ENCODE data around the gene MSRB1. TPM values are rescaled to one million over a fixed set of nuclear protein-coding genes. Genes with fewer than 3 reads are reported as not detected.

Gene MSRB1
- total and polyA plus RNA-seq, 2 of the 8 experiments (the other 6 are each of a cell fraction or from before 2014, with no cell fraction given), result 28.2 to 51.4 TPM

DNA sequence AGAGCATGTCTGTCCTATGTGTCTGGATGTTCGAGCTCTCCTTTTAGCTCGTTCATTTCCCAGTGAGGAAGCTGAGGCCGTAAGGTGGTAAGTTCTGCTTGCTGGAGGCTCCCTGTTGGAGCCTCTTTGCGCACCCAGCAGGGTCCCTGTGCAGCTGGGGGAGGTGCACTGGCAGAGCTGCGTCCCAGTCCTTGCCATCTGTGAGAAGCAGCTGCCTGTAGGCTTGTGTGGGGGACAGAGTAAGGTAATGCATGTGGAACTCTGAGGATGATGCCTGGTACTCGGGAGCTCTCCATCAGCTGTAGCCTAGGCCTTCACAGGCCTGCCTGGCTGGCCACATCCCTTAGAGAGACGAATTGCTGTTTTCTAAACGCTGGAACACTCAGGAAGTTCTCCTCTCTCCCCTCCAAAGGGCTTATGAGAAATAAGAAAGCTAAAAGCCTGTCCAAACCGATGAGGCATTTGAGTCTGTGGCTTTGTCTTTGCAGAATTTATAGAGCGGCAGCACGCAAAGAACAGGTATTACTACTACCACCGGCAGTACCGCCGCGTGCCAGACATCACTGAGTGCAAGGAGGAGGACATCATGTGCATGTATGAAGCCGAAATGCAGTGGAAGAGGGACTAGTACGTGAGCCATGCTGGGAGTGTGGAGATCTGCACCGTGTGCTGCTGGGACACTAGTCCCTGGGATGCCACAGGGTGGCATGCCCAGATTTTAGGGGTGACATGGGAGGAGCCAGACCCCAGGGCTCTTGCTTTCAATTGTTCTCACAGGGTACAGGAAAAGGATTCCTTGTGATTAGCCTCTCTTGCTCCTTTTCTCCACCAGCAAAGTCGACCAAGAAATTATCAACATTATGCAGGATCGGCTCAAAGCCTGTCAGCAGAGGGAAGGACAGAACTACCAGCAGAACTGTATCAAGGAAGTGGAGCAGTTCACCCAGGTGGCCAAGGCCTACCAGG is 17.9 kb upstream of the MSRB1 start:
- Histone ChIP-seq H3K79me2 (ENCODE audit: control insufficient read depth in 1 of 2, insufficient read depth in 2 of 2, low read length in 2 of 2) (peaks cover 10 to 37% of the 10 kb centered on the region in 2 experiments), H3K27me3 (replicated peaks in 1 of 4; ENCODE audit: control insufficient read depth in 3 of 4, extremely low read depth in 1 of 4, insufficient read depth in 3 of 4, low read length in 3 of 4) (peaks cover 0 to 2% (median 0%) of the 10 kb centered on the region in 4 experiments; a peak in 3 of 7 replicates), H4K91ac (replicated peaks; ENCODE audit: insufficient read length, low read length) (no peak overlapping the region), H2BK15ac (ENCODE audit: low read length) (no peak overlapping the region), H2BK20ac (ENCODE audit: low read length) (no peak overlapping the region), H3K4me2 (ENCODE audit: insufficient read depth in 1 of 2, low read depth in 2 of 2, low read length in 2 of 2) (peak overlapping the region; percentile 62 to 99), H3K23ac (ENCODE audit: insufficient read length) (no peak overlapping the region), H3K23me2 (ENCODE audit: low read depth, low read length) (peaks cover 19% of the 10 kb centered on the region), H2BK12ac (ENCODE audit: low read depth, low read length) (0 out of 2 replicates have a peak overlapping the region, but pooled peaks have one; percentile 63), H3K79me1 (ENCODE audit: low read depth, low read length) (peaks cover 10% of the 10 kb centered on the region), H3K14ac (ENCODE audit: insufficient read length) (no peak overlapping the region), H4K8ac (ENCODE audit: extremely low read depth, insufficient read depth, low read length) (no peak overlapping the region), H3K56ac (replicated peaks; ENCODE audit: insufficient read length, low read depth, low read length) (no peak overlapping the region), H3K18ac (ENCODE audit: extremely low read depth, low read length) (peak overlapping the region; percentile 56; the same call in 1 of the 2 replicates), H3K4me3 (ENCODE audit: extremely low read depth in 1 of 4, insufficient read depth in 2 of 4, low read depth in 3 of 4, low read length in 4 of 4) (peak overlapping the region; percentile 78 to 93 (median 86)), H3K36me3 (ENCODE audit: control insufficient read depth in 2 of 4, insufficient read depth in 4 of 4, low read length in 3 of 4) (peaks cover 17 to 34% (median 28%) of the 10 kb centered on the region in 4 experiments), H3K4me1 (replicated peaks in 1 of 4; ENCODE audit: control insufficient read depth in 3 of 4, insufficient read depth in 4 of 4, low read length in 3 of 4) (peaks cover 0 to 21% (median 5%) of the 10 kb centered on the region in 4 experiments; a peak in 5 of 7 replicates), H2BK120ac (replicated peaks; ENCODE audit: low read depth, low read length) (no peak overlapping the region), H3K9ac (replicated peaks in 1 of 4; ENCODE audit: extremely low read depth in 1 of 4, low read depth in 3 of 4, low read length in 3 of 4) (peak overlapping the region in 3 of 4 experiments; percentile 6 to 49 (median 42); a peak in 5 of 7 replicates), H4K20me1 (replicated peaks in 1 of 2; ENCODE audit: control insufficient read depth in 1 of 2, insufficient read depth in 2 of 2, low read length in 2 of 2) (peaks cover 12 to 17% of the 10 kb centered on the region in 2 experiments), H2AFZ (ENCODE audit: low read length) (no peak overlapping the region), H4K5ac (ENCODE audit: insufficient read length, low read depth, low read length) (no peak overlapping the region), H3K9me3 (ENCODE audit: insufficient read depth in 2 of 2, low read depth in 1 of 2, low read length in 1 of 2) (no peaks in the 10 kb centered on the region), H3K4ac (replicated peaks; ENCODE audit: insufficient read length, low read depth, low read length) (no peak overlapping the region), H3K27ac (ENCODE audit: low read depth, low read length) (0 out of 2 replicates have a peak overlapping the region, but pooled peaks have one; percentile 37), H2AK5ac (ENCODE audit: low read depth, low read length) (peak overlapping the region; percentile 10; the same call in 1 of the 2 replicates), H2BK5ac (ENCODE audit: low read depth, low read length) (peak overlapping the region; percentile 13)
- POLR2A ChIA-PET (ENCODE audit: partially characterized antibody), result interaction anchor here (0.7 to 19.8 kb wide), 31 partner anchors 8 to 1282 kb away, joined by 3 to 736 read pairs (median 4); partner anchors contain the start of genes EME2, FAHD1, GFER and HAGH
- FAIRE-seq (no peak), DNase-seq (ENCODE audit: low read depth in 1 of 2, low spot score in 2 of 2) (no peak)
- WGBS, 2 experiments (ENCODE audit: extremely low coverage in 1 of 2, insufficient coverage in 1 of 2, insufficient read length in 1 of 2, insufficient replicate concordance in 2 of 2, low coverage in 1 of 2, low lambda C conversion rate in 2 of 2, missing lambda C conversion rate in 1 of 2), result 69% methylated on average over 20 of the region's 20 CpGs; no CpG with 5 or more reads in 1 of the 2 experiments
- CTCF ChIA-PET (ENCODE audit: partially characterized antibody), result interaction anchor here (0.9 to 2.2 kb wide), 8 partner anchors 11 to 95 kb away, joined by 3 to 7 read pairs (median 3); partner anchors contain the start of genes NOXO1 and TBL3
- TF ChIP-seq, protein P1, sequence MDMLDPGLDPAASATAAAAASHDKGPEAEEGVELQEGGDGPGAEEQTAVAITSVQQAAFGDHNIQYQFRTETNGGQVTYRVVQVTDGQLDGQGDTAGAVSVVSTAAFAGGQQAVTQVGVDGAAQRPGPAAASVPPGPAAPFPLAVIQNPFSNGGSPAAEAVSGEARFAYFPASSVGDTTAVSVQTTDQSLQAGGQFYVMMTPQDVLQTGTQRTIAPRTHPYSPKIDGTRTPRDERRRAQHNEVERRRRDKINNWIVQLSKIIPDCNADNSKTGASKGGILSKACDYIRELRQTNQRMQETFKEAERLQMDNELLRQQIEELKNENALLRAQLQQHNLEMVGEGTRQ (IDR thresholded peaks at IDR 0.05; ENCODE audit: low read length), result peak; percentile 7; the same call in 1 of the 2 replicates

Data from H1 (cell line).